Measurements from ENCODE around the gene ARL4C.

The ARL4C gene

DNA sequence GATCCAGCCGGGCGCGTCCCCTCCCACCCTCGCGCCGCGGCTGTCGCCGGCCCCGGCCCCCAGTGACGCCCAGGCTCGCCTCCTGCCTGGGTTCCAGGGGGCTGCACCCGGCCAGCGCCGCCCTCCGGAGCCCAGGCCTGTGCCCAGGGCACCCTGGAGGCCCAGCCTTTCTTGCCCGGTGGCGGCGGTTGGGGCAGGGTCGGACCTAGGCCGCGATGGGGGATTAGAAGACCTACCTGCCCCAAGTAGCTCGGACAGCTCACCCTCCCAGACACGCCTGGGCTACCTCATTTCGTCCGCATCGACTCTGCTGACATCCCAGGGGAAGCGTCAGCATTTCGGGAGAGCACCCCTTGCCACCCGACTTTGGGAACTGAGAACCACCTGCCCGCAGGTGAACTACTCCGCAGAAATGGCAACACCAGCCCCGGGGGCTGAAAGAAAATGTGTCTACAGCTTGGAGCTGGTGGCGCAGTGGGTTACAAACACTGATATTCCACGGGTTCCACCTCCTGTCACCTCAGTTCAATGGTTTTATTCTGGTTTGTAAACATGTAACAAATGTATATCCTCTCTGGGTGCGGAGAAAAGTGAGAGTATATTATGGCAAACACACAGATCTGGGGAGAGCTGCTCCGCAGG, 834 bp upstream of the ARL4C start:
- no peak for DNase-seq

GRCh38 chr2:234496055-234496834, 636 bp downstream of the ARL4C start:
- DNase-seq = peak; percentile 62

DNA sequence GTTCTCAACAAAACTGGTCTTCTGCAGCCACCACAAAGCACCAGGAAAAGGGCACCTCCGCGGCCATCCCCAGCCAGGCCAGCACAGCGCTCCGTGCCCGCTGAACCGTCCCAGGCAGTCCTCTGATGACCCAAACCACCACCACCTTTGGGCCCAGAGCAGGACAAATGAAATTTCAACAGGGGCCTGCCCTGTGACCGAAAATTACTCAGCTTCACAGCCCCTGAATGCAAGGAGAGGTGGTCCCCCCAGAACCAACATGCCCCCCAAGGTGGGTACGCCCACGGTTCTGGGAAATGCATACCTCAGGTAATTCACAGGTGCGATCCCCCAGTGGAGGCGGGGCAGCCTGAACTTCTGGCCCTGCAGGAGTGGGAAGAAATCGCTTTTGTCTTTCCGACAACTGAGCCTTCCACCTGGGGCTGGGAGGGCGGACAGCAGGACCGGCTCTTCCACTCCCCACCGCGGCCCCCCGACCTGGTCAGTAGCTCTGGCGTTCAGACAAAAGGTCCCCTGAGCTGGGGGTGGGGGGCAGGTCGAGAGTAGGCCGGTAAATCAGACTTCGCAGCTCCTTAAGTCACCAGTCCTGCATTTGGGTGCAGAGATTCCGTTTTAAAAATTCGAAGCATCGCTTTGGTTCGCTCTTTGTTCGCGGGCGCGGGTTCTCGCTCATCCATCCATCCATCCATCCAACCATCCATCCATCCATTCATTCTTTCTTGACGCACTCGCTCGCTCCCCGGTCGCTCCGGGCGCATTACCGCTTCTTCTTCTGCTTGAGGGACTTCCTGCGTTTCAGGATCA, 1.4 kb downstream of the ARL4C start:
- peak; percentile 42 for DNase-seq

DNA sequence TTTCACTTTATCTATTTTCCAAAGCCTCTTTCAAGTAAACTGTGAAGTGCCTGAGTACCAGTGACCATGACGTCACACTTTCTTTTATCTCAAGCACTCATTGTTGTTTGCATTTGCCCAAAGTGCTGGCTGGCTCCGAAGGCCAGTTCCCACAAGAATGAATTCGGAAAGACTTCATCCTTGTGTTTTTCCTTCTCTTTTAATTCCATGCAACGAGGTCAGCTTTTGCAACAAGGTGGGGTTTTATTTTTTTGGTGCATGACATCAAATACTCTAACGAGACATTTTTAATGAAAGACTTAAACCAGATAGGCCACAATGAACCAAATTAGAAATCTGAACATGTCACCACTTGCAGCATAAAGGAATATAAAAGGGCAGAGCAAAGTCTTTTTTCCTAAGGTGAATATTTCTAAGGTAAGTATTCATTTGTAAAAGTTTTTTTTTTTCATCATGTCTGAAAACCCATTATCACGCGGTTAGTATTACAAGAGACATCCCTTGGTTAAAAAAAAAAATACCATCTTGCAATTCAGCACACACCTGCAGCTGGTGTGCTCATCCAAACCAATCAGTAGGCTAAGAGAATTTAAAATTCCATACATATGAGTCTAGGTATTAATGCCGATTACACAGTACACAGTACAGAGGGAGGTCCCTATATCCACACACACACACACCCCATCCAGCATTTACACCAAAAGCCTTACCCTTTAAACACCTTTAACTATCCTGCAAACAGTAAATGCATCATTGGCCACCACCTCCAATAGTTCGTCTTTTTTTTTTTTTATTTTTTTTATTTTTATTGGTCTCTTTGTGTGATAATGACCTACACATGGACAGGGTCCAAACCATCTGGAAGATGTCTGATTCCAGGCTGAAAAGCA, 2.3 kb downstream of the ARL4C start:
- peak; percentile 67 for DNase-seq

- no peak for DNase-seq
Observed at GRCh38 chr2:234493796-234494195, 3.1 kb downstream of the ARL4C start.

DNA sequence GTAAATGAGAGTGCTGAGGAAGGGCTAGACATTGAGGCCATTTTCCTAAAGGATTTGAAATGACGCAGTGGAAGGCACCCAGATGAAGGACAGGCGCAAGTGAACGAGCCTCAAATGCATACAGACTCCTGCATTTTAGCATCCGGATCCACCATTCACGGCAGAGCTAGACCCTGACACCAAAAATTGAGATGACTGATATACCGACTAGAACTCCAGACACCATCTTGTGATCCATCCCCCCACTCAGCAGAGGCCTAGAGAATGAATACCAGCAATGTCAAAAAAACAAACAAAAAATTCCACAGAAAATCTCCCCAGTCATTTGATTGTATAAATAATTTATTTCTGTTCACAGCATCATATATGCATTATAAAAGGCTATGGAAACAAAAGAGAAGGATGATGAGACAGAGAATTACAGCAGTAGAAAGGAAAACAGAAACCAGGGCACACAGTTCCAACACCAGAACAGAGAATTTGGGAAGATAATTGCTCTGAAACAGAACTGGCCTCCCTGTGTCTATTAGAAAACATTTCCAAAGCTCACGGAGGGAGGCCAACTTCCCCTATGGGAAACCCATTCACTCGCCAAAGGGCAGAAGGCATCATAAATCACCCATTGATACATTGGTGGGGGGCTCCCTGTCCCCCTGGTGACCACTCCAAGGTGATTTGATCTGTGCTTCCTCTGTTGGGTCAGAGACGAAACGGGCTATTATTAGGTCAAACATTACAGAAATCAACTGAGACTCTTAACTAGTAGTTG, 4.0 kb downstream of the ARL4C start:
- peak; percentile 31 for DNase-seq

DNA sequence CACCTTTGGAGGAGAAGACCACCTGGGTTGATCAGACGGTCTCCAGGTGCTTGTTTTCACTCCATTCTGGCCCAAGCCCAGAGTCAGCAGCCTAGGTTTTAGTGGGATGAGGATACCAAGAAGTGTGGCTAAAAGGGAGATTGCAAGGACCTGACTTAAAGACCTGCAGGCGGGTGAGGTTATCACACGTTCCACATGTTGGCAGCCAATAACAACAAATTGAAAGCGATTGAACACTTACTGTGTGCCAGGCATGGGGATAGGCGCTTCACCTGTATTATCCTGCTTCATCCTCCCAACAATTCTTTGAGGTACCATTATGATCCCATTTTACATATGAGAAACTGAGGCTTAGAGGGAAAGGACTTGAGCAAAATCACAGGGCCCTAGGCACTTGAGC, 5.0 kb downstream of the ARL4C start:
- DNase-seq = peak; percentile 48

DNA sequence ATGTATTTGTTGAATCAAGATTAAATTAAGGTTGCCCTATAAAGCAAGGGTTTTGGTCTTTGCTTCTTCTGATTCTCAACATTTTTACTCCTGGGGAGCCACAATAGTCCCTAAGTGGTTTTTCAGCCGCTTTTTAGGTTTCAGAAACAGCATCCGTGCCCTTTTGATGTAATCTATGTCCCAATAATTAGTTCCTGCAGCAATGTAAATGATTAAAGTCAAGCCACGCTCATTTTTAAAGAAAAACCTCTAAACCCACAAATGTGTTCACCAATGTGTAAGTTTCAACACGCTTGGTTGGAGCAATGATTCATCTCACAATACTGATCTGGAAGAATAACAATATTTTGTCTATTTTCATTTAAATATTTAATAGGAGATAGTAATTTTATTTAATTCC, 5.6 kb downstream of the ARL4C start:
- DNase-seq = peak; percentile 45

DNA sequence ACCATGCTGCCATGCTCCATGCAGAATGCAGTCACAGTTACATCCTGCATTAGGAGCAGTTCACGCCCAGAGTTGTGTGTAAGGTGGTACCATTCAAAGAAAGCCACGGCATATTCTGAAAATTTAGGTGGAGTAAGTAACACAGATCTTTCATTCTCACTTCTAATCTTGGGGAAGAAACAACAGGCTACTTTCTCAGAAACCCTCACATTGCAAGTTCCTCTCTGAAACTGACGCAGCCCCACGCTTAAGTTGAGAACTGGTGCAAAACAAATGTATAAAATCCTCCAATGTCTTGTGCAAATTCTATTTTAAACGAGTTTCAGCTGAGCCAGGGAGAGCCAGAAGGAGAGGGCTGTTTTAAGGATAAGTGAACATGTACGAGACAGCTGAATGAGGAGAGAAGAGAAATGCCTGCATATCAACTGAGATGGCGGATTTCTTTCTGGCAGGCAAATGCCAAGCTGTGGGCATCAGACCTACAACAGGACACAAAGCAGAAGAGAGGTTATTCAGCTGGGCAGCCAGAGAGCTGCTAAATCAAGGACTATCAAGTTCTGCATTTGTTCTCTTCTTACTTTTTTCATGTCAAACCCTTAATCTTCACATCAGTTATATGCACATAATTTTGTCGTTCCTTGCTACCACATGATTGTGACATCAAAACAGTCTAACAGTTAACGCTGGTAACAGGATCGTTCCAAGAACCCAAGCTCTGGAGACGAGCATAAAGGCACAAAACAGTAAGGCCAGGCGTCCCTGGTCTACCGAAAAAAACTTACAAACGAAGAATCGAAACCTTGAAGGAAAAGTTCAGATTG, 6.4 kb downstream of the ARL4C start:
- peak; percentile 46 for DNase-seq

DNA sequence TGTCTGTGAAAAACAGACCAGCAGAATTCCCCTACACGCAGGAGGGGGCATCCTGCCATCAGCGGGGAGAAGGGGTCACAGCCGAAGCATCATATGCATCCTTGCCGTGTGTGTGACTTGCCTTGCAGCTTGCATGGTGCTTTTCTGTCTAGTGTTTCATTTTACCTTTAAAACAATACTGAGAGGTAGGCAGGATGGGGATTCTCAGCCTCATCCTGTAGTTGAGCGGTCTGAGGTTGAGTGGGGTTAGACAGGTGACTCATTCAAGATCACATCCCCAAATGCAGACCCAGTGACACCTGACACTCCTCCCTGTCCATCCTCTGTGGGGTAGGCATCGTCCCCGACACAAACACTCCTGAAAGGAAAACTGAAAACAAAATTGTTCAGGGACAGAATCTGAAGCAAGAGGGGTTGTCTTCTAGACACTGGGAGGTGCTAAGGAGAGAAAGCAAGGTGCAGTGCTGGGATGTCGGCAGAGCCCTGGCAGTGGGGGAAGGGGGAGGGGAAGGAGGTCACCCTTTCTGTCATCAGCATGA, 7.9 kb downstream of the ARL4C start:
- peak; percentile 85 for DNase-seq

GRCh38 chr2:234488486-234488885, 8.4 kb downstream of the ARL4C start:
- DNase-seq = no peak

DNA sequence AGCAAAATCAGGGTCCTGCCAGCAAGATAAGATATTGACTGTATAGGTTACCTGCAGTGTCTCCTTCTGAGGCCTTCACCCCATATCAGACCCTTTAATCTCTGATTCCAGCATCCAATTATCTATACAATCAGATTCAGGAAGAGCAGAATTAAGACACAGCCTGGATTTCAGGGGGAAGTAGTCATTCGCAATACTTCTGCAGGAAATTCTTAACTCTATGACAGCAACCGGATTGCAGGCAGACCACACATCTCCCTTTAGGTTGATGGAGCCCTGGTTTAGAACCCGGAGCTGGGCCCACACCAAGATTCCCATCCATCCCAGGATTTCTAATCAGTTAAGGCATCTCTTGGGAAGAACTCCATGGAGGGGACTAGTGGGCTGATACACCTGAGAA, 9.5 kb downstream of the ARL4C start:
- no peak for DNase-seq

- peak; percentile 92 for DNase-seq
Observed at GRCh38 chr2:234483568-234484251, 13.2 kb downstream of the ARL4C start.

DNA sequence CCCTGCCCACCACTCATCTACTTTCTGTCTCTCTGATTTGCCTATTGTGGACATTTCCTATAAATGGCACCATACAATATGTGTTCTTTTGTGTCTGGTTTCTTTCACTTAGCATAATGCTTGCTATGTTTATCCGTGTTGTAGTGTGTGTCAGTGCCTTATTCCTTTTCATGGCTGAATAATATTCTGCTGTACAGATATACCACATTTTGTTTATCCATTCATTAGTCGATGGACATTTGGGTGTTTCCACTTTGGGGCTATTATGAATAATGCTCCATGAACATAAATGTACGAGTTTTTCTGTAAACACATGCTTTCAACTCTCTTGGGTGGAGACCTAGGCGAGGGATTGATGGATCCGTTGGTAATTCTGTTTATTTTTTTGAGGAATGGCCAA, 15.6 kb downstream of the ARL4C start:
- no peak for DNase-seq

DNA sequence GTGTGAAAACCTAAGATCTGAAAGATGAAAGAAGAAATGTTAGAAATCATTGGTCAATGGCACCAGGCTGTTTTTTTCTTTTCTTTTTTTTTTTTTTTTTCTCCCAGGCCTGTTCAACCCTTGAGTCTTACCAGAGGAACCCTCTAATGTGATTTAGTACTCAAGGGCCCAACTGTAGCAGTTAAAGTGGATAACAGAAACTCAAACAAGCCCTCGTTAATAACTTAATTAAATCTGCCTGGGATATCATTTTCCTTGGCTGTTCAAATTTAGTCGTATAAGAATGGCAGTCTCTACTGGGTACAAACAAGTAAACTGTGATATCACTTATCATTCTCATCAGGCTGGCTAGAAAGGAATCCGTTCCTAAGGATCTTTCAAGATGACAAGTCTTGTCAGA, 16.5 kb downstream of the ARL4C start:
- DNase-seq = no peak

DNA sequence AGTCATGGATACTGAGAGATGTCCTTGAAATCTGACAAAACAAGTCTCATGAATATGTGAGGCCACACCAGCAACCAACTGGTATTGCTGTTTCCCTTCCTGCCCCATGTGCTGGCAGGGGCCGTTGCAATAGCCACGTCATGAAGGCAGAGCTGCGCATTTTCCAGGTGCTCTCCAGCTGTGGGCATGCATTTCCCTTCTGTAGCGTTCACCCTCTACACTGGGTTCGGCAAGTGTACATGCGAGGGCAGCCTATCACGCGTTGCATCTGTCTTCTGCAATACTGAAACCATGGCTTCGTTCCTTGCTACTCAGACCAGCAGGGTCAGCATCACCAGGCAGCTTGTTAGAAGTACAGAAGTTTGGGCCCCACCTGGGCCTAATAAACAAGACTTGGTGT, 17.4 kb downstream of the ARL4C start:
- DNase-seq = no peak

GRCh38 chr2:234478121-234478858, 18.6 kb downstream of the ARL4C start:
- no peak for DNase-seq

- no peak for DNase-seq
Observed at GRCh38 chr2:234476766-234477165, 20.1 kb downstream of the ARL4C start.

GRCh38 chr2:234474654-234475053, 22.2 kb downstream of the ARL4C start:
- DNase-seq = no peak
